Keratinocyte (primary cell): ENCODE data around the gene SHROOM4.

Source experiments
- EZH2 ChIP-seq: IDR thresholded peaks from one replicate; pipeline ENCODE4 v1.6.1; 2012; ENCODE audit warnings: inconsistent platforms, mild to moderate bottlenecking, low read length, moderate library complexity
- TF ChIP-seq, protein P1 (sequence below), 3 experiments: IDR thresholded peaks in 1 of 3; conservative IDR thresholded peaks in 1 of 3; optimal IDR thresholded peaks in 1 of 3; 2 replicates in 2 of 3; 3 replicates in 1 of 3; pipeline versions ENCODE3 to v1.5.1; 2011; ENCODE audit warnings: low read length in 3 of 3, mild to moderate bottlenecking in 3 of 3, moderate library complexity in 2 of 3, control low read depth in 1 of 3, inconsistent platforms in 1 of 3; ENCODE audit not compliant: insufficient read depth in 2 of 3; ENCODE audit errors: extremely low read depth in 1 of 3

DNA sequence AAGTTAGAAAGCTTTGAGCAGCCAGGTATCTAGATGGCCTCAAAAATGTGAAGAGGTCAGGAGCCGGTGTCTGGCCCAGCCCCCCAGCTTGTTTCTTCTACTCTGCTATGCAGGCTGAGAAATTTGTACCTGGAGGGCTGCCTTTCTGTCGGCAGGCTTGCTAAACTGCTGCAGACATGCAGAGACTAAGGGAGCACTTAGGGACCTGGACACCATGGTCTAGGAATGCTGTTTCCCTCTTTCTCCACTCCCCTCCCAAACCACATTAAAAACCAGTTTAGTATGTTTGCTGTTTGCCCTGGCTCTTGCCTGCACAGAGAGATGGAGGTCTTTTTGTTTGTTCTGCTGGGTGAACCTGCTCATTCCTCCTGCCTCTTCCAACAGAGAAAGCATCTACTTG, 186.3 kb downstream of the SHROOM4 start:
- TF ChIP-seq, protein P1, sequence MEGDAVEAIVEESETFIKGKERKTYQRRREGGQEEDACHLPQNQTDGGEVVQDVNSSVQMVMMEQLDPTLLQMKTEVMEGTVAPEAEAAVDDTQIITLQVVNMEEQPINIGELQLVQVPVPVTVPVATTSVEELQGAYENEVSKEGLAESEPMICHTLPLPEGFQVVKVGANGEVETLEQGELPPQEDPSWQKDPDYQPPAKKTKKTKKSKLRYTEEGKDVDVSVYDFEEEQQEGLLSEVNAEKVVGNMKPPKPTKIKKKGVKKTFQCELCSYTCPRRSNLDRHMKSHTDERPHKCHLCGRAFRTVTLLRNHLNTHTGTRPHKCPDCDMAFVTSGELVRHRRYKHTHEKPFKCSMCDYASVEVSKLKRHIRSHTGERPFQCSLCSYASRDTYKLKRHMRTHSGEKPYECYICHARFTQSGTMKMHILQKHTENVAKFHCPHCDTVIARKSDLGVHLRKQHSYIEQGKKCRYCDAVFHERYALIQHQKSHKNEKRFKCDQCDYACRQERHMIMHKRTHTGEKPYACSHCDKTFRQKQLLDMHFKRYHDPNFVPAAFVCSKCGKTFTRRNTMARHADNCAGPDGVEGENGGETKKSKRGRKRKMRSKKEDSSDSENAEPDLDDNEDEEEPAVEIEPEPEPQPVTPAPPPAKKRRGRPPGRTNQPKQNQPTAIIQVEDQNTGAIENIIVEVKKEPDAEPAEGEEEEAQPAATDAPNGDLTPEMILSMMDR (optimal IDR thresholded peaks at IDR 0.05 in 1 of 3, IDR thresholded peaks at IDR 0.05 in 1 of 3, conservative IDR thresholded peaks at IDR 0.05 in 1 of 3; ENCODE audit: extremely low read depth in 1 of 3, insufficient read depth in 2 of 3, low read length in 3 of 3), result no peak
- no peak for TF ChIP-seq EZH2
